ENCODE data around the gene CUX1. TPM values are rescaled to one million over a fixed set of nuclear protein-coding genes. Genes with fewer than 3 reads are reported as not detected.

CUX1 gene
- total RNA-seq, 1 experiment from 2014 or later, result 53.5 TPM

DNA sequence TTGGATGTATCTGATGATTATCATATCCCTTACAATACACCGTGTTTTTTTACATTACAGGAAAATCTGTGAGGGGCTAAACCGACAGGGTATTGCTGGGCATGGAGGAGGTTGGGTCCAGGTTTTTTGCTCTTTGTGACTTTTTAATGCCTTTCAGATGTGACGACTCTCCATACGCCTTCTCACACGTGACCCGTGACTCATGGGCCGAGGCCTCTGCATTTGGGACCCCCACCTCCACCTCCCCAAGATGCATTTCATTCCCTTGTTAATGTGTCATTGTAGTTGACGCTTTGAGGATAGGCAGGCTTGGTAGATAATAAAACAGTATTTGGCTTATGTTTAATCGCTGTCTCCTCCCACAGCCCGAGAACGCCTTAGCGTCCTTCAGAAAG lies 95.3 kb downstream of the CUX1 start:
- H2BK5ac ChIP-seq (ENCODE audit: insufficient read length, low read length), result no peak overlapping the region
- no peak overlapping the region for H2BK15ac ChIP-seq (ENCODE audit: low read depth, low read length)
- no peak overlapping the region for H3K14ac ChIP-seq (ENCODE audit: insufficient read depth, low read length)
- no peak overlapping the region for H3K18ac ChIP-seq (ENCODE audit: insufficient read length, low read depth, low read length)
- peaks cover 4% of the 10 kb centered on the region for H4K20me1 ChIP-seq (ENCODE audit: control insufficient read depth, insufficient read depth, insufficient read length)
- H3K27me3 ChIP-seq (ENCODE audit: insufficient read depth, low read length), result no peaks in the 10 kb centered on the region
- H4K91ac ChIP-seq (ENCODE audit: insufficient read length, low read depth, low read length), result no peak overlapping the region
- Mint-ChIP-seq H3K4me3 (no peak overlapping the region), H3K4me1 (peaks cover 28 to 32% of the 10 kb centered on the region in 2 experiments), H3K27ac (peak overlapping the region; percentile 37 to 86 (median 85); a peak in 6 of 7 replicates), H3K36me3 (ENCODE audit: insufficient read depth in 1 of 3, low read depth in 3 of 3) (peaks cover 4 to 24% (median 23%) of the 10 kb centered on the region in 3 experiments; a peak in 6 of 7 replicates), H3K27me3 (ENCODE audit: low read depth) (no peaks in the 10 kb centered on the region), H3K9me3 (no peaks in the 10 kb centered on the region)
- no peak overlapping the region for H3K56ac ChIP-seq (ENCODE audit: insufficient read length, low read depth, low read length)
- no peak overlapping the region for H4K5ac ChIP-seq (ENCODE audit: insufficient read length, low read depth, low read length)
- DNase-seq, result no peak
- H3K23ac ChIP-seq (ENCODE audit: insufficient read length, low read depth, low read length), result no peak overlapping the region
- no peak overlapping the region for H2BK12ac ChIP-seq (ENCODE audit: insufficient read length, low read depth, low read length)
- no CpG with 5 or more reads among the region's 12 CpGs for WGBS (ENCODE audit: extremely low coverage, insufficient read length, low lambda C conversion rate)
- no peak overlapping the region for H3K27ac ChIP-seq (ENCODE audit: insufficient read length, low read depth, low read length)
- H3K9me3 ChIP-seq (ENCODE audit: control insufficient read depth, low read depth, low read length), result no peaks in the 10 kb centered on the region
- TF ChIP-seq, protein P1, sequence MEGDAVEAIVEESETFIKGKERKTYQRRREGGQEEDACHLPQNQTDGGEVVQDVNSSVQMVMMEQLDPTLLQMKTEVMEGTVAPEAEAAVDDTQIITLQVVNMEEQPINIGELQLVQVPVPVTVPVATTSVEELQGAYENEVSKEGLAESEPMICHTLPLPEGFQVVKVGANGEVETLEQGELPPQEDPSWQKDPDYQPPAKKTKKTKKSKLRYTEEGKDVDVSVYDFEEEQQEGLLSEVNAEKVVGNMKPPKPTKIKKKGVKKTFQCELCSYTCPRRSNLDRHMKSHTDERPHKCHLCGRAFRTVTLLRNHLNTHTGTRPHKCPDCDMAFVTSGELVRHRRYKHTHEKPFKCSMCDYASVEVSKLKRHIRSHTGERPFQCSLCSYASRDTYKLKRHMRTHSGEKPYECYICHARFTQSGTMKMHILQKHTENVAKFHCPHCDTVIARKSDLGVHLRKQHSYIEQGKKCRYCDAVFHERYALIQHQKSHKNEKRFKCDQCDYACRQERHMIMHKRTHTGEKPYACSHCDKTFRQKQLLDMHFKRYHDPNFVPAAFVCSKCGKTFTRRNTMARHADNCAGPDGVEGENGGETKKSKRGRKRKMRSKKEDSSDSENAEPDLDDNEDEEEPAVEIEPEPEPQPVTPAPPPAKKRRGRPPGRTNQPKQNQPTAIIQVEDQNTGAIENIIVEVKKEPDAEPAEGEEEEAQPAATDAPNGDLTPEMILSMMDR (conservative IDR thresholded peaks at IDR 0.05), result no peak
- H3K4me2 ChIP-seq (ENCODE audit: insufficient read depth, insufficient read length, low read length), result no peak overlapping the region
- H2AFZ ChIP-seq (ENCODE audit: low read length), result no peak overlapping the region
- H4K8ac ChIP-seq (replicated peaks; ENCODE audit: insufficient read length, low read depth, low read length), result no peak overlapping the region
- H3K4ac ChIP-seq (ENCODE audit: low read depth, low read length), result no peak overlapping the region
- peaks cover 18% of the 10 kb centered on the region for H3K79me2 ChIP-seq (ENCODE audit: insufficient read depth, low read length)
- no peak overlapping the region for H2BK120ac ChIP-seq (ENCODE audit: low read depth, low read length, poor library complexity, severe bottlenecking)
- H2BK20ac ChIP-seq (ENCODE audit: low read depth, low read length, poor library complexity, severe bottlenecking), result no peak overlapping the region
- H3K79me1 ChIP-seq (ENCODE audit: insufficient read depth, low read depth, low read length, poor library complexity, severe bottlenecking), result peaks cover 13% of the 10 kb centered on the region
- H3K9ac ChIP-seq (ENCODE audit: extremely low read depth, insufficient read length, low read length), result no peak overlapping the region
- H2AK5ac ChIP-seq (ENCODE audit: insufficient read length, low read length), result no peak overlapping the region
- H3K23me2 ChIP-seq (ENCODE audit: insufficient read length, low read depth, low read length, poor library complexity, severe bottlenecking), result no peaks in the 10 kb centered on the region
- H3T11ph ChIP-seq (ENCODE audit: low read length), result no peak overlapping the region
- H3K4me1 ChIP-seq (ENCODE audit: insufficient read depth, low read length), result peaks cover 6% of the 10 kb centered on the region; the same call in 1 of the 2 replicates

Measured in H9 (cell line).